Stimulated activated CD4-positive, alpha-beta T cell treated with anti-CD3 and anti-CD28 coated beads, Interleukin-15, amount 100 ng/mL, for 48 hours (primary cell): ENCODE data around the gene ZNF124.
"Not testable (repeated sequence)": the region's sequence is repeated elsewhere in the genome, so short reads cannot be mapped to it uniquely, and the experiment has no call there.

Experiments used
- DNase-seq, 2 donors: peaks; one replicate each; pipeline ENCODE4 v3.0.0-alpha.2; 2020; ENCODE audit warnings: low read depth in 2 of 2

ZNF124 gene

DNA sequence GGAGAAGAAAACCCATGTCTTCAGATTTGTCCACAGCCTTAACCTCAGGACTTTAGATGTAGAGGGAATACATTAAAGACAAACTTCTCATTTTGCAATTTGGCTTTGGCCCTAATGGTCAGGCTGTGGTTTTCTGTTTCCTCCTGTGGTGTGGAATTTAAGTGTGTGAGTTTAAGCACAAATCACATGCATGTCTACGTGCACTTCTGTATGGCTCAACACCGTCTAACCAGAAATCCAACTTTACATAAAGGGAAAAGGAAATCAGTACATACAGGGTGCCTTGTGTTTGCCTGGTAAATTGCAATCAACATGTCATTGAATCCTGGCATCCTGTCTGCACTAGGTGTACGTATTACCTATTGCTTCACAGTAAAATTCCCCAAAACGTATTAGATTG, 1.2 kb upstream of the ZNF124 start:
- no peak for DNase-seq

DNA sequence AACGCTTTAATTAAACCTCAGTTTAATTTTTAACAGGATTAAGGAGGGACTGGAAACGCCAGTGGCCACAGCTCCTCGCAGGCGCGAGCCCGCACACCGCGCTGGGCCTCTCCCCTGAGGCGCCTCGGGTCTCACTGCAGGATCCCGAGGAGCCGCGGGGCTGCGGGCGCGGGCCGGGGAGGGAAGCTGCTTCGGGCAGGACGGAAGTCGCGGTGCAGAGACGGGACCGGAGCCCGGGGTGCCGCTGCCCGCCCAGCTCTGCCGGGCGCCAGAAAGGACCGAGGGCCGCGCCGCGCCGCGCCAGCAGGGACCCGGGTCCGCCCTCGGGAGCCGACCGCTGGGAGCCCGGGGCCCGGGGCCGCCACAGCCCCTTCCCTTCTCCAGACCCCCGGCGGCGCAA, 377 bp downstream of the ZNF124 start:
- not testable (repeated sequence) for DNase-seq

DNA sequence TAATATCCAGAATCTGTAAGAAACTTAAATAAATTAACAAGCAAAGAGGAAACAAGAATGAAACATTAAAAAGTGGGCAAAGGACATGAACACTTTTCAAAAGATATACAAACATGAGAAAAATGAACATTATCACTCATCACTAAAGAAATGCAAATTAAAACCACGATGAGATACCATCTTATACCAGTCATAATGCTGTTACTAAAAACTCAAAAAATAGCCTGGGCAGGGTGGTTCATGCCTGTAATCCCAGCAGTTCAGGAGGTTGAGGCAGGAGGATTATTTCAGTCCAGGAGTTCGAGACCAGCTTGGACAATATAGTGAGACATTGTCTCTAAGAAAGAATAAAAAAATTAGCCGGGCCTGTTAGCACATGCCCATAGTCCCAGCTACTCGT, 6.1 kb downstream of the ZNF124 start:
- DNase-seq: no peak

DNA sequence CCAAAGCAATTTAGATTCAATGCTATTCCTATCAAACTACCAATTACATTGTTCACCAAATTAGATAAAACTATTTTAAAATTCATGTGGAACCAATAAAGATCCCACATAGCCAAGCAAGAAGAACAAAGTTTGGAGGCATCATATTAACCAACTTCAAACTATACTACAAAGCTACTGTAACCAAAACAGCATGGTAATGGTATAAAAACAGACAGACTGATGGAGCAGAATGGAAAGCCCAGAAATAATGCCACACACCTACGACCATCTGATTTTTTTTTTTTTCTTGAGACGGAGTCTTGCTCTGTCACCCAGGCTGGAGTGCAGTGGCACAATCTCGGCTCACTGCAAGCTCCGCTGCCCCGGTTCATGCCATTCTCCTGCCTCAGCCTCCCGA, 7.1 kb downstream of the ZNF124 start:
- DNase-seq: no peak

DNA sequence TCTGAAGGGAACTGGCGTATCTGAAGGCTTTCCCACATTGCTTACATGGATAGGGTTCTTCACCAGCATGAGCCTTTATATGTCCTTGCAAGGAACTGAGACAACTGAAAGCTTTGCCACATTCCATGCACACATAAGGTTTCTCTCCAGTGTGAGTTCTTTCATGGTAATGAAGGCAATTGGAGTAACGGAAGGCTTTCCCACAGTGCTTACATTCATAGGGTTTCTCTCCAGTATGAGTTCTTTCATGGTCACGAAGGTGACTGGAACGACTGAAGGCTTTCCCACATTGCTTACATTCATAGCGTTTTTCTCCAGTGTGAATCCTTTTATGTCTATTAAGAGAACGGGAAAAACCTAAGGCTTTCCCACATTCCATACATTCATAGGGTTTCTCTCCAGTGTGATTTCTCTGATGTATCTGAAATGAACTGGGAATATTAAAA, 15.0 kb downstream of the ZNF124 start:
- DNase-seq: no peak

DNA sequence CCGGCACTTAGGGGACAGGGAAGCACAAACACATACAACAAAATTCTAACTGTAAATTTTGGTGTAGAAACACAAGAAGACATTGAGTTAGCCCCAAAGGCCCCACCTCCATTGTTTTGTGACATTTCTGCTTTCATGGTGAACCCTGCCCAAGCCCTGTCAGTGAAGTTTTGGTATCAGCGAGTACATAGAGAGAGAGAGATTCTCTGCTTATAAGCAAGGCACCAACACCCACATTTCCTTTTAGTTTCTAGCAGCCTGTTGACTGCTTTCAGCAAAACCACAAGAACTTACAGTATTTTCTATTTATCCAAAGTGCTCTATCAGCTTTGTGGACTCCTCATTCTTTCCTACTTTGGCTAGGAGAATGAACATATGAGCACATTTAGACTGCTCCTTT, 24.0 kb downstream of the ZNF124 start:
- DNase-seq: no peak

DNA sequence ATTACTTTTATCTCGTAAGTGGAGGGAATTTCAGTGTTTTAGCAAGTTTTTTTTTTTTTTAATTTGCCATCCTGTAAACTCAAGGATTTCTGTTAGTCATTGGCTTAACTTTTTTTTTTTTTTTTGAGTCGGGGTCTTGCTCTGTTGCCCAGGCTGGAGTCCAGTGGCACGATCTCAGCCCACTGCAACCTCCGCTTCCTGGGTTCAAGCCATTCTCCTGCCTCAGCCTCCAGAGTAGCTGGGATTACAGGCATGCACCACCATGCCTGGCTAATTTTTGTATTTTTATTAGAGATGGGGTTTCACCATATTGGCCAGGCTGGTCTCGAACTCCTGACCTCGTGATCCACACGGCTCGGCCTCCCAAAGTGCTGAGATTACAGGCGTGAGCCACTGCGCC, 24.7 kb downstream of the ZNF124 start:
- not testable (repeated sequence) for DNase-seq

DNA sequence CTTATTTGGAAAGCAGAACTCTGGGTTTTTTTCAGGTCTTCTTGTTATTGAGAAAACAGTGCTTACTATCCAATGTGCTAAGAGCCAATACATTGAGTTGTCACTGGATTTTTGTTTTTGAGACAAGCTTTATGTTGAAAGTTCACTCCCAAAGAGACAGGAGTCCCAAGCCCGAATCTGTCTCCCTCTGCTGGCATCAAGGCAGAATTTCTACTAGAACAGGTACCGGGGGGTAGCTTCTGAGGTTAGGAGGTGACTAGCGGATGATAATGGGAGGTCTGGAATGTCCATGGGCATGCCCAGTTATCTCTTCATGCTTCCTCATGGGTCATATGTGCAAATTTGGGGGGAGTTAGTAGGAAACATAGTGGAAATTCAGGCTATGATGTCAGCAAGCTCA, 25.1 kb downstream of the ZNF124 start:
- no peak for DNase-seq

DNA sequence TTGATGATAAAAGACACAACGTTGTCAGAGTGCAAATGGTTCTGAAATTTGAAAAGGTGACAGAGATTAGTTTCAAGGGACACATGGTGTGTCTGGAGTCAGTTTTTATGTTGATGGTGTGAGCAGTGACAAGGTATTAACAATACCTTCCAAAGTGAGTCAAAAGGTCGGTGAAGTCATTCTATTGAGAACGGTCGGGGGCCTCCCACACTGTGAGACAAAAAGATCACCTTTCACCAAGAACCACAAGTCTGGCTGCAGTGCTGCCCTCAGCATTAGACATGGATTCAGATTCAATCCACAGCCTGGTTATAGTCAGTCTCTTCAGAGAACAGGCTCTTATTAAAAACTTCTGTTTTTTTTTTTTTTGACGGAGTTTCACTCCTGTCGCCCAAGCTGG, 26.5 kb downstream of the ZNF124 start:
- DNase-seq: no peak

DNA sequence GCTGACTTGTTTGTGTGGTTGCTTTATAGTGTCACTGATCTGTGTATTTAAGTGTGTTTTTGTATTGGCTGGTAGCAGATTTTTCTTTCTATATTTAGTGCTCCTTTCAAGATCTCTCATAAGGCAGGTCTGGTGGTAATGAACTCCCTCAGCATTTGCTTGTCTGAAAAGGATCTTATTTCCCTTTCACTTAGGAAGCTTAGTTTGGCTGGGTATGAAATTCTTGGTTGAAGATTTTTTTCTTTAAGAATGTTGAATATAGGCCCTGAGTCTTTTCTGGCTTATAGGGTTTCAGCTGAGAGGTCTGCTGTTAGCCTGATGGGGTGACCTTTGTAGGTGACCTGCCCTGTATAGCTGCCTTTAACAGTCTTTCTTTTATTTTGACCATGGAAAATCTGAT, 32.3 kb downstream of the ZNF124 start:
- not testable (repeated sequence) for DNase-seq

DNA sequence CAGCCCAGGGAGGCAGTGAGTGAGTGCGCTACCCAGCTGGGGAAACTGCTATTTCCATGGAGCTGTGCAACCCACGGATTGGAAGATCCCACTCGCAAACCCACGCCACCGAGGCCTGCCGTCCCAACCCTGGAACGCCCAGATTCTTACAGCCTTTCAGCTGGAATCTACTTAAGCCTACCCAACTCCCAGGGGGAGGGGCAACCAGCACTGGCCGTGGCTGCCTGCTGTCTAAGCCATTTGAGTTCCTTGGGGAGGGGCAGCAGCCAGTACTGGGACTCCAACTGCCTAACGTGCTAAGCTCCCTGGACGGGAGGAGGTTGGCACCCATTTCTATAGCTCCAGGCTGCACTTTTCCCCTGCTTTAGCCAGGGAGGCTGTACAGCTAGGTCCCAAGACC, 40.6 kb downstream of the ZNF124 start:
- no peak for DNase-seq

DNA sequence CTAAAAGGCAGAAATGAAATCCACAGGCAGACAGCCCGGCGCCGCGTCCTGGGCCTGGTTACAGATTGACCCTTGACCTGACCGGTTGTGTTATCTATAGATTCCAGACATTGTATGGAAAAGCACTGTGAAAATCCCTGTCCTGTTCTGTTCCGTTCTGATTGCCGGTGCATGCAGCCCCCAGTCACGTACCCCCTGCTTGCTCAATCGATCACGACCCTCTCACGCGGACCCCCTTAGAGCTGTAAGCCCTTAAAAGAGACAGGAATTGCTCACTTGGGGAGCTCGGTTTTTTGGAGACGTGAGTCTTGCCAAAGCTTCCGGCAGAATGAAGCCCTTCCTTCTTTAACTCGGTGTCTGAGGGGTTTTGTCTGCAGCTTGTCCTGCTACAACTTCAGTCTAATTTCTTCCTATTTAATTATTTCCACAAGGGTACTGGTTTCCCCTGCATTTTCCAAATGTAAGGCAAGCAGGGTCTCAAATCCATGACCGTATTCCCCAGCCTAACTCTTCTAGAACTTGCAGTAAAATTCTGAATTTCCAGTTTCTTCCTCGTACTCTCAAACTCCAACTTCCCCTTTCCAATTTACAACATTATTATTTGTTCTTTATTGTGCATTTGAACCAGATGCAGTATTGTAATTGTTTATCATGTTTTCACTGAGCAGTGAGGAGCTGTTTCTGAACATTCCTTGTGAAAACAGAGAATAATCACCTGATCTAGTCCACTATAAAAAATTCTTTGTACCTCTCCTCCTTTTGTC, 44.1 kb downstream of the ZNF124 start:
- not testable (repeated sequence) for DNase-seq

DNA sequence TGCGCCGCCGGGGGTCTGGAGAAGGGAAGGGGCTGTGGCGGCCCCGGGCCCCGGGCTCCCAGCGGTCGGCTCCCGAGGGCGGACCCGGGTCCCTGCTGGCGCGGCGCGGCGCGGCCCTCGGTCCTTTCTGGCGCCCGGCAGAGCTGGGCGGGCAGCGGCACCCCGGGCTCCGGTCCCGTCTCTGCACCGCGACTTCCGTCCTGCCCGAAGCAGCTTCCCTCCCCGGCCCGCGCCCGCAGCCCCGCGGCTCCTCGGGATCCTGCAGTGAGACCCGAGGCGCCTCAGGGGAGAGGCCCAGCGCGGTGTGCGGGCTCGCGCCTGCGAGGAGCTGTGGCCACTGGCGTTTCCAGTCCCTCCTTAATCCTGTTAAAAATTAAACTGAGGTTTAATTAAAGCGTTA, 45.2 kb downstream of the ZNF124 start:
- not testable (repeated sequence) for DNase-seq

DNA sequence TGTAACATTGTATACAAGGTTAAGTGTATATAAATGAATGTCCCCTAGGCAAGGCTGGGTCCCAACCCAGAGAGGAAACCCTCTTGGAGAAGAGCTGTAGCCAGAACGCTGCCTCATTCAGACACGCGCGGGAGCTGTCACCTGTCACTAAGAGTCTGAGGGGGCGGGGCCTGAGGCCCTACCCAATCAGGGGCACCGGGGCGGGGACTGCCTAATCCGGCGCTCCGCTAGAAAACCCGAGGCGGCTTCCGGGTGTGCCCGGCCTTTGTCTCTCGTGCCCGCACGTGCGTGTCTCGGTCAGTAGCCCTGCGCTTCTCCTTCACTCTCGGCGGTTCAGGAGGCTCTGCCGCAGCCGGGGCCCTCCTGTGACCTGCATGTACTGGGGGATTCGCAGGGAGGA, 45.7 kb downstream of the ZNF124 start:
- DNase-seq: not testable (repeated sequence)

DNA sequence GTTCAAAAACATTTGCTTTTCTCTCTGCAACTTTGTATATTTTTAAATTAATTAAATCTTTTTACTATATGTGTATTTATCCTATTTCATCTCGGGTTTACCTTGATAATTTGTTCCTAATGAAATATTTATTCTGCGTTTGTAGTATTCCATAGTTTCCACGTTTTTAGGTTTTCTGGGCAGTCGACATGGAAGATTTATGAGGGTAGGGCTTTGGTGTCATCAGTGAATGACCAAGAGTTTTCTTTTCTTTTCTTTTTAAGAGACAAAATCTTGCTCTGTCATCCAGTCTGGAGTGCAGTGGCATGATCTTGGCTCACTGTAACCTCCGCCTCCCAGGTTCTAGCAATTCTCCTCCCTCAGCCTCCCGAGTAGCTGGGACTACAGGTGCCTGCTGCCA, 50.4 kb downstream of the ZNF124 start:
- DNase-seq: no peak

DNA sequence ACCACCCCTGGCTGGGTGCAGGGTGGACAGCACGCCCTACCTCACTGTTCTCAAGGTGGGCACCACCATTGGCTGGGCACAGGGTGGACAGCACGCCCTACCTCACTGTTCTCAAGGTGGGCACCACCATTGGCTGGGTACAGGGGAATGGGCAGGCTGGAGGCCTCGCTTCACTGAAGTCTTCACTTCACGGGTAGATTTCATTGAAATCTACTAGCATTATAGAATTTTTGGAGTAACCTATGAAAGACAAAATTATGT, 51.5 kb downstream of the ZNF124 start:
- DNase-seq: not testable (repeated sequence)

DNA sequence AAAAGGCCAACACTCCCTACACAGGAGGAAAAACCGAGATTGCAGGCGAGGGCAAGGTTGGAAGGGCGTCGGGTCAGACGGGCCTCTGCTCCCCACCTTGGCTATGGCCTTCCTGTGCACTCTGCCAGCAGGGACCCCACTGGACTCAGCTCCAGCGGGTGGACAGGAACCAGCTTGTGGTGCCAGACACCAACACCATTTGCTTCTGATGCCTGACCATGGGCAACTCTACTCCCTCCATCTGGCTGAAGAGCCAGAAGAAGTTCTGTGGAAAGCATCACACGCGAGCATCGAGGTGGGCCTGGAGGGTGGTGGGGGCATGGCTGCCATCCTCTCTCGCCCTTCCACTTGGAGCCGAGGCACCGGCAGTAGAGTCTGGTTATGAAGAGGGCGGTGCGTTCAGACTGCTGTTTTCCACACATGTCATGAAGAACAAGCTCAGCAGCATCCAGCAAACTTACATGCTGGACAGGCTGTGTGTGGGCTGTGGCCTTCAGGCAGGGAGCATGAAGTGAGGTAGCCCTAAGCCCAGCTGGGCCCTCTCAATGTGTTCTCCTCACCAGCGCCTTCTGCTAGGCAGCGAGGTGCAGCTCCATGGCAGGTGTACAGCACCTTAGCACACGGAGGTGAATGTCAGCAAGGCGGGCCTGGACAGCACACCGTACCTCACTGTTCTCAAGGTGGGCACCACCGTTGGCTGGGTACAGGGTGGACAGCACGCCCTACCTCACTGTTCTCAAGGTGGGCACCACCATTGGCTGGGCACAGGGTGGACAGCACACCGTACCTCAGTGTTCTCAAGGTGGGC, 52.0 kb downstream of the ZNF124 start:
- no peak for DNase-seq

DNA sequence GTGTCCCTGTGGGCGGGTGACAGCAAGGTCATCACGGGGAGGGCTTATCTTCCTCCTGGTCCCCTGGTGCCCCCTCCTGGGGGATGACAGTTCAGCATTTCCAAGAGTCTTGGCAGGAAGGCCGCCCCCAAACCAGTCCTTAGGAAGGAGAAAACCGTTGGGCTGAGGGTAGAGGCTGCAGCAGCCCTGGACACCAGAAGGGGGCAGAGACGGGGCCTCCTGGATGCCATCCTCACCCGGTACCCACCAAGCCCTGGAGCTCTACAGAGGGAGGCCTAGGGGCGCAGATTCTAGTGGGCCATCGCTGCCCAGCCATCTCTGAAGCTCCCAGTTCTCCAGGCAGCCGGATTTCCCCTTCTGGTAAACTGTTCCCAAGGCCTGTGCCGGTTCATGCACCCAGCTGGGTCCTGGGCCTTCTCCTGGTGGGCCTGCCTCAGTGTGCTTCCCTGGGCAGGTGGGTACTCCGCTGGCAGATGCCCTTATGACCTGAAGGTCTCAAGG, 52.8 kb downstream of the ZNF124 start:
- peak; percentile 25 to 41 for DNase-seq

DNA sequence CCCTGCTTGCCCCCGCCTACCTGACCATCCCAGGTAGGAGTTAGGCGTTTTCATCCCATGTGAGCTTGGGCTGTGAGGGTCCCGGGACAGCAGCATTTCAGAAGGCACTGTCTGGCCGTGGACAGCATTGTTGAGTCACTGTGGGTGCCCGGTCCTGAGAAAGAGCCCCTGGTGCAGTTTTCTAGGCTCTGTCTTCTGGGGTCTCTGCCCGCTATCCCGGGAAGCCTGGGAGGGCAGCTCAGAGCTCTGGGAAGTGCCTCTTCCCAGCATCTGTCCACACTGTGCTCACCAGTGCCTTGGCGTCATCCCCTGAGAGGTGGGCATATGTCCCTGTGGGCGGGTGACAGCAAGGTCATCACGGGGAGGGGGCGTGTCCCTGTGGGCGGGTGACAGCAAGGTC, 56.3 kb downstream of the ZNF124 start:
- DNase-seq: no peak

DNA sequence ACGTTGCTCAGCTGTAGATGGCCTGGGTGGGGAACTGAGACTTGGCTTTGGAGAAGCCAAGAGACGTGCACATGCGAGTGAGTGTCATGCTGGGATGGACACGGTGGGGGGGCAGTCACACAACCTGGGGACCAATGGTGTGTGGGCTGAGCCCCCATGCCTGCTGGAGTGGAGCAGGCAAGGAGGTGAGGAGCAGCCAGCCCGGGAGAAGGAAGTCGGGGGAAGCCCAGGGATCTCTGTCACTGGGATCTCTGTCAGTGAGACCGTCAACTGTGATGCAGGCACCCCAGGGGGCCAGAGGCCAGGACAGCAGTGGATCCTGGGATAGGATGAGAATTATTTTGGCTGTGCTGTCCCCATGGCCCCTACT, 56.7 kb downstream of the ZNF124 start:
- DNase-seq: no peak

DNA sequence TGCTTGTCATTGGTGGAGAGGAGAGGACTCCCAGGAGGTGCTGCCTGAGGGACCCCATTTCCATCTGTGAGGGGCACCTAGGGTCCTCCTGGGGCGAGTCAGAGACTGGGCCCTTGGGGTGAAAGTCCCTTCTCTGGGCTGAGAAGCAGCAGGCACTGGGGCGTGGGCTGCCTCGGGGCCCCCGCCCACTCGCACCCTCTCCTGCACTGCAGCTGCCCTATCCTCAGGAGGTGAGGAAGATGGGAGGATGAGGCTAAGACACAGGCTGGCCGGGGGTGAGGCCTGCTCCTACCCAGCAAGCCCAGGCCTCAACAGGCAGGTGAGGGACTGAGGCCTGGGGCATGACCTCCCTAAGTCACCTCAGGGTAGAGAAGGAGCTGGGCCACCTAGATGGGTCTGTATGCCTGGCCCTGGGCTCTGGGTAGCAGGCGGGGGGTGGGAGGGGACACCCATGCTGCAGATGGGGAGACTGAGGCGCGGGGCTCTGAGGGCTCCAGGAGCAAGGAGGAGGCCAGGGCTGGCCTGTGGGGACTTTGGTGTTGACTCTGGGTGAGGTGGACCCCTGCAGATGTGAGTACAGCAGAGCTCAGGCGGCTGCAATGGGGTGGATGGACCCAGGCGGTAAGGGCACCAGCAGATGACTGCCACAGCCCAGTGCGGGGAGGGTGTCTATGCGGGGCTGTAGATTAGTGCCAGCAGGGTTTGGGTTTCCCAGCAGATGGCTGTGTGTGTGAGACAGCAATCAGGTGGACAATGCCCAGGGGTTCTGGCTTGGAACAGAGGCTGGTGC, 57.3 kb downstream of the ZNF124 start:
- no peak for DNase-seq

DNA sequence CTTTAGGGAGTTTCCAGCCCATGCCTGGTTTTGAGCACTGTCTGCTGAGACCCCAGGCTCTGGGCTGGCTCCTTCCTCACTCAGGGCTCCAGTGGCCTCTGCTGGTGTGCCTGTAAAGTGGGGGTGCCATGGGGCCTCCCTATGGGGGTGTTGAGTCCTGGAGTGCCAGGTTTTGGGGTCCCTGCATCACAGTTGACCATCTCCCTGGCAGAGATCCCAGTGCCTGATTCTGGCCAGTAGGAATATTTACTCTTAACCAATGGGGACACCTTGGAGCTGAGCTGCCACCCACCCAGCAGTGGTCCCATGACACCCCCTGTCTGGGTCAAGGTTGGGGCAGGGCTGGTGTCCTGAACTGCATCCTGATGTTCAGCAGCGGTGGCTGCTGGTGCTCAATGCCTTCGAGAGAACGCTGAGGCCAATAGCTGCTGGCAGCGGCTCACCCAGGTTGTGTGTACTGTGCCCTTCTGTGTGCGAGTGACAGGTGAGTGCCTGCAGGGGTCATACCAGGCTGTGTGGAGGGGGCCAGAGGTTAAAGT, 58.0 kb downstream of the ZNF124 start:
- DNase-seq: no peak
